Neural cell (in vitro differentiated cells): ENCODE data around the gene PRKG1. TPM values are rescaled to one million over a fixed set of nuclear protein-coding genes. Genes with fewer than 3 reads are reported as not detected.

ENCODE experiments used
- H2AFZ ChIP-seq: fragments of 200-600, 300-800 bp; sonication (generic), shearing (Covaris generic); 2 replicates; pipeline ENCODE4 v1.6.0; 2014; ENCODE audit warnings: low read depth, mild to moderate bottlenecking, antibody characterized with exemption, low read length, moderate library complexity
- H3F3A ChIP-seq: fragments of 200-600 bp; shearing (Covaris generic); 2 replicates; pipeline ENCODE4 v1.6.1; 2016; ENCODE audit warnings: mild to moderate bottlenecking, moderate library complexity, mixed read lengths, antibody characterized with exemption, low read length; ENCODE audit not compliant: insufficient read depth, poor library complexity, severe bottlenecking
- H3K27ac ChIP-seq: fragments of 200-600, 300-800 bp; sonication (generic), shearing (Covaris generic); 2 replicates; pipeline ENCODE4 v1.5.1; 2014; ENCODE audit warnings: mild to moderate bottlenecking, low read length, moderate library complexity
- H3K27me3 ChIP-seq: fragments of 300-800, 200-600 bp; sonication (generic), shearing (Covaris generic); 2 replicates; pipeline ENCODE4 v1.6.0; 2014; ENCODE audit warnings: mild to moderate bottlenecking, low read depth, low read length, moderate library complexity; ENCODE audit not compliant: insufficient read depth
- H3K36me3 ChIP-seq: fragments of 300-800, 200-600 bp; sonication (generic), shearing (Covaris generic); 2 replicates; pipeline ENCODE4 v1.5.1; 2014; ENCODE audit warnings: mild to moderate bottlenecking, antibody characterized with exemption, low read length, moderate library complexity; ENCODE audit not compliant: insufficient read depth
- H3K4me2 ChIP-seq: fragments of 300-800, 200-600 bp; sonication (generic), shearing (Covaris generic); 2 replicates; pipeline ENCODE4 v1.6.0; 2014; ENCODE audit warnings: mild to moderate bottlenecking, low read length
- H3K4me3 ChIP-seq: fragments of 300-800, 200-600 bp; sonication (generic), shearing (Covaris generic); 2 replicates; pipeline ENCODE4 v1.5.1; 2014; ENCODE audit warnings: mild to moderate bottlenecking, low read length, moderate library complexity
- H3K79me2 ChIP-seq: fragments of 200-600 bp; shearing (Covaris generic); replicated peaks from 2 replicates; pipeline ENCODE4 v1.6.0; 2014; ENCODE audit warnings: mild to moderate bottlenecking, low read length, moderate library complexity; ENCODE audit not compliant: insufficient read depth
- H3K9ac ChIP-seq: fragments of 300-800, 200-600 bp; sonication (generic), shearing (Covaris generic); 2 replicates; pipeline ENCODE4 v1.6.1; 2016; ENCODE audit warnings: mild to moderate bottlenecking, low read length, mixed read lengths
- H3K9me2 ChIP-seq: fragments of 200-600 bp; shearing (Covaris generic); 2 replicates; pipeline ENCODE4 v1.6.1; 2016; ENCODE audit warnings: mild to moderate bottlenecking, low read length, mixed read lengths; ENCODE audit not compliant: insufficient read depth
- H3K9me3 ChIP-seq: fragments of 200-600, 300-800 bp; sonication (generic), shearing (Covaris generic); 2 replicates; pipeline ENCODE4 v1.6.1; 2016; ENCODE audit warnings: mild to moderate bottlenecking, mixed run types, low read length, moderate library complexity, mixed read lengths
- H4K20me1 ChIP-seq: fragments of 200-600 bp; shearing (Covaris generic); 2 replicates; pipeline ENCODE4 v1.6.1; 2016; ENCODE audit warnings: mild to moderate bottlenecking, mixed run types; ENCODE audit not compliant: insufficient read depth
- CTCF ChIP-seq: fragments of 450-650 bp; IDR thresholded peaks from 2 replicates; pipeline ENCODE4 v1.5.1; 2014; ENCODE audit warnings: antibody characterized with exemption, mild to moderate bottlenecking, moderate library complexity; ENCODE audit not compliant: poor library complexity, severe bottlenecking
- EP300 ChIP-seq: fragments of 450-650 bp; conservative IDR thresholded peaks from 2 replicates; pipeline ENCODE4 v1.6.1; 2014; ENCODE audit warnings: antibody characterized with exemption, mild to moderate bottlenecking, moderate library complexity; ENCODE audit not compliant: poor library complexity, severe bottlenecking
- EZH2 ChIP-seq: fragments of 200-600, 300-800 bp; shearing (Covaris generic), sonication (generic); IDR thresholded peaks from 2 replicates; pipeline ENCODE4 v1.6.1; 2014; ENCODE audit warnings: antibody characterized with exemption, low read length, borderline replicate concordance, mild to moderate bottlenecking; ENCODE audit not compliant: insufficient read depth, poor library complexity, severe bottlenecking
- MXI1 ChIP-seq: fragments of 450-650 bp; conservative IDR thresholded peaks from 2 replicates; pipeline ENCODE4 v1.6.1; 2014; ENCODE audit warnings: antibody characterized with exemption, mild to moderate bottlenecking; ENCODE audit not compliant: poor library complexity, severe bottlenecking
- POLR2AphosphoS5 ChIP-seq: IDR thresholded peaks from 2 replicates; pipeline ENCODE4 v1.6.1; 2012
- RAD21 ChIP-seq: fragments of 450-650 bp; conservative IDR thresholded peaks from 2 replicates; pipeline ENCODE4 v1.6.1; 2014; ENCODE audit warnings: antibody characterized with exemption, mild to moderate bottlenecking, moderate library complexity
- SMC3 ChIP-seq: fragments of 450-650 bp; conservative IDR thresholded peaks from 2 replicates; pipeline ENCODE4 v1.6.1; 2014; ENCODE audit warnings: antibody characterized with exemption, mild to moderate bottlenecking, moderate library complexity; ENCODE audit not compliant: poor library complexity
- TAF1 ChIP-seq: IDR thresholded peaks from 2 replicates; pipeline ENCODE4 v1.6.1; 2012; ENCODE audit warnings: low read depth
- polyA plus RNA-seq: library from polyadenylated mRNA; depleted of rRNA; stranded (reverse); fragments of >200 nt; gene quantifications from 2 replicates; pipeline ENCODE4 v1.2.3, GENCODE V29; 2014
- TF ChIP-seq, protein P1 (sequence below): IDR thresholded peaks from 2 replicates; pipeline ENCODE4 v1.6.1; 2012; ENCODE audit warnings: borderline replicate concordance

The PRKG1 gene
- polyA plus RNA-seq, 1 donor from 2014 or later, result 2.2 TPM

DNA sequence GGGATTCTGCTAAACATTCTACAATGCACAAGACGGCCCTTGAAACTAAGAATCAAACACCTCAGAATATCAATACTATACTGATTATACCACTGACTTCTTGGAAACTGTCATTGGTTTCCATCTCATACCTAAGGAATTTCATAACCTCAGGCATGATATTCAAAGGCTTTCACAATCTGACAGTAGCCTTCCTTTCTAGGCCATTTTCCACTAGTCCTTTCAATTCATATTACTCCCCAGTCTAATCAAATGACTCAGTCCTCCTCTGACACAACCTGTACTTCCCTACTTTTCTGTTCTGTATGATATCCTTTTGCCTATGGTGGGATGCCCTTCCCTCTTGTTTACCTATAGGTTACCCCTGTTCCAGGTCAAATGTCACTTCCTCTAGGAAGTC is 576.8 kb downstream of the PRKG1 start:
- Histone ChIP-seq H3K9me2 (no peaks in the 10 kb centered on the region), H2AFZ (no peak overlapping the region), H3K27ac (no peak overlapping the region), H3K27me3 (no peaks in the 10 kb centered on the region), H3K9ac (no peak overlapping the region), H4K20me1 (no peaks in the 10 kb centered on the region), H3K9me3 (no peaks in the 10 kb centered on the region), H3K4me3 (no peak overlapping the region), H3K79me2 (no peaks in the 10 kb centered on the region), H3F3A (no peaks in the 10 kb centered on the region), H3K36me3 (no peaks in the 10 kb centered on the region), H3K4me2 (no peak overlapping the region)
- TF ChIP-seq CTCF, result no peak
- no peak for TF ChIP-seq SMC3
- TF ChIP-seq EP300, result no peak
- TF ChIP-seq TAF1, result no peak
- no peak for TF ChIP-seq EZH2

GRCh38 chr10:51653025-51653424 is 578.7 kb downstream of the PRKG1 start:
- Histone ChIP-seq H3F3A (no peaks in the 10 kb centered on the region), H2AFZ (no peak overlapping the region), H3K36me3 (no peaks in the 10 kb centered on the region), H3K9ac (no peak overlapping the region), H3K27ac (no peak overlapping the region), H3K4me2 (no peak overlapping the region), H3K79me2 (no peaks in the 10 kb centered on the region), H3K4me3 (no peak overlapping the region), H3K9me3 (no peaks in the 10 kb centered on the region), H4K20me1 (no peaks in the 10 kb centered on the region), H3K27me3 (no peaks in the 10 kb centered on the region), H3K9me2 (no peaks in the 10 kb centered on the region)
- TF ChIP-seq SMC3 (no peak), EZH2 (no peak), CTCF (no peak), MXI1 (no peak), POLR2AphosphoS5 (no peak), RAD21 (no peak), TAF1 (no peak)
- TF ChIP-seq, protein P1, sequence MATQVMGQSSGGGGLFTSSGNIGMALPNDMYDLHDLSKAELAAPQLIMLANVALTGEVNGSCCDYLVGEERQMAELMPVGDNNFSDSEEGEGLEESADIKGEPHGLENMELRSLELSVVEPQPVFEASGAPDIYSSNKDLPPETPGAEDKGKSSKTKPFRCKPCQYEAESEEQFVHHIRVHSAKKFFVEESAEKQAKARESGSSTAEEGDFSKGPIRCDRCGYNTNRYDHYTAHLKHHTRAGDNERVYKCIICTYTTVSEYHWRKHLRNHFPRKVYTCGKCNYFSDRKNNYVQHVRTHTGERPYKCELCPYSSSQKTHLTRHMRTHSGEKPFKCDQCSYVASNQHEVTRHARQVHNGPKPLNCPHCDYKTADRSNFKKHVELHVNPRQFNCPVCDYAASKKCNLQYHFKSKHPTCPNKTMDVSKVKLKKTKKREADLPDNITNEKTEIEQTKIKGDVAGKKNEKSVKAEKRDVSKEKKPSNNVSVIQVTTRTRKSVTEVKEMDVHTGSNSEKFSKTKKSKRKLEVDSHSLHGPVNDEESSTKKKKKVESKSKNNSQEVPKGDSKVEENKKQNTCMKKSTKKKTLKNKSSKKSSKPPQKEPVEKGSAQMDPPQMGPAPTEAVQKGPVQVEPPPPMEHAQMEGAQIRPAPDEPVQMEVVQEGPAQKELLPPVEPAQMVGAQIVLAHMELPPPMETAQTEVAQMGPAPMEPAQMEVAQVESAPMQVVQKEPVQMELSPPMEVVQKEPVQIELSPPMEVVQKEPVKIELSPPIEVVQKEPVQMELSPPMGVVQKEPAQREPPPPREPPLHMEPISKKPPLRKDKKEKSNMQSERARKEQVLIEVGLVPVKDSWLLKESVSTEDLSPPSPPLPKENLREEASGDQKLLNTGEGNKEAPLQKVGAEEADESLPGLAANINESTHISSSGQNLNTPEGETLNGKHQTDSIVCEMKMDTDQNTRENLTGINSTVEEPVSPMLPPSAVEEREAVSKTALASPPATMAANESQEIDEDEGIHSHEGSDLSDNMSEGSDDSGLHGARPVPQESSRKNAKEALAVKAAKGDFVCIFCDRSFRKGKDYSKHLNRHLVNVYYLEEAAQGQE, result no peak
